ENCODE measurements around the gene HPN. TPM values are rescaled to one million over a fixed set of nuclear protein-coding genes. Genes with fewer than 3 reads are reported as not detected.

The HPN gene
- total and polyA plus RNA-seq, 2 experiments from 2014 or later: 21.3 to 36.2 TPM

GRCh38 chr19:35042056-35042730 lies 672 bp downstream of the HPN start:
- TF ChIP-seq, protein P1, sequence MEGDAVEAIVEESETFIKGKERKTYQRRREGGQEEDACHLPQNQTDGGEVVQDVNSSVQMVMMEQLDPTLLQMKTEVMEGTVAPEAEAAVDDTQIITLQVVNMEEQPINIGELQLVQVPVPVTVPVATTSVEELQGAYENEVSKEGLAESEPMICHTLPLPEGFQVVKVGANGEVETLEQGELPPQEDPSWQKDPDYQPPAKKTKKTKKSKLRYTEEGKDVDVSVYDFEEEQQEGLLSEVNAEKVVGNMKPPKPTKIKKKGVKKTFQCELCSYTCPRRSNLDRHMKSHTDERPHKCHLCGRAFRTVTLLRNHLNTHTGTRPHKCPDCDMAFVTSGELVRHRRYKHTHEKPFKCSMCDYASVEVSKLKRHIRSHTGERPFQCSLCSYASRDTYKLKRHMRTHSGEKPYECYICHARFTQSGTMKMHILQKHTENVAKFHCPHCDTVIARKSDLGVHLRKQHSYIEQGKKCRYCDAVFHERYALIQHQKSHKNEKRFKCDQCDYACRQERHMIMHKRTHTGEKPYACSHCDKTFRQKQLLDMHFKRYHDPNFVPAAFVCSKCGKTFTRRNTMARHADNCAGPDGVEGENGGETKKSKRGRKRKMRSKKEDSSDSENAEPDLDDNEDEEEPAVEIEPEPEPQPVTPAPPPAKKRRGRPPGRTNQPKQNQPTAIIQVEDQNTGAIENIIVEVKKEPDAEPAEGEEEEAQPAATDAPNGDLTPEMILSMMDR (IDR thresholded peaks at IDR 0.05; ENCODE audit: low read depth, low read length): no peak
- Histone ChIP-seq H3K9me3 (ENCODE audit: low read depth) (no peaks in the 10 kb centered on the region), H3K27me3 (no peaks in the 10 kb centered on the region), H3K36me3 (no peaks in the 10 kb centered on the region), H3K27ac (no peak overlapping the region), H3K4me1 (ENCODE audit: low read depth) (peaks cover 20% of the 10 kb centered on the region), H3K4me3 (no peak overlapping the region)
- DNase-seq (ENCODE audit: low read depth in 1 of 2, low spot score in 1 of 2): no peak

- H3K9me3 ChIP-seq (ENCODE audit: low read depth): no peaks in the 10 kb centered on the region
- H3K27ac ChIP-seq: no peak overlapping the region
- TF ChIP-seq, protein P1 (IDR thresholded peaks at IDR 0.05; ENCODE audit: low read depth, low read length): no peak
- H3K4me1 ChIP-seq (ENCODE audit: low read depth): peaks cover 20% of the 10 kb centered on the region
- no peak for DNase-seq (ENCODE audit: low read depth in 1 of 2, low spot score in 1 of 2)
- no peaks in the 10 kb centered on the region for H3K27me3 ChIP-seq
- no peak overlapping the region for H3K4me3 ChIP-seq
- no peaks in the 10 kb centered on the region for H3K36me3 ChIP-seq
Observed at GRCh38 chr19:35042954-35043604, 1.6 kb downstream of the HPN start.

- H3K4me3 ChIP-seq: no peak overlapping the region
- TF ChIP-seq, protein P1 (IDR thresholded peaks at IDR 0.05; ENCODE audit: low read depth, low read length): no peak
- H3K27ac ChIP-seq: no peak overlapping the region
- H3K36me3 ChIP-seq: no peaks in the 10 kb centered on the region
- no peaks in the 10 kb centered on the region for H3K9me3 ChIP-seq (ENCODE audit: low read depth)
- H3K27me3 ChIP-seq: no peaks in the 10 kb centered on the region
- H3K4me1 ChIP-seq (ENCODE audit: low read depth): peaks cover 20% of the 10 kb centered on the region
- no peak for DNase-seq (ENCODE audit: low read depth in 1 of 2, low spot score in 1 of 2)
Observed at GRCh38 chr19:35043906-35044305, 2.4 kb downstream of the HPN start.

- DNase-seq (ENCODE audit: low read depth in 1 of 2, low spot score in 1 of 2): peak; percentile 49 to 66
- peaks cover 20% of the 10 kb centered on the region for H3K4me1 ChIP-seq (ENCODE audit: low read depth)
- H3K36me3 ChIP-seq: no peaks in the 10 kb centered on the region
Observed at GRCh38 chr19:35044317-35045117, 3.0 kb downstream of the HPN start.

GRCh38 chr19:35045667-35046300 lies 4.3 kb downstream of the HPN start:
- TF ChIP-seq, protein P1 (IDR thresholded peaks at IDR 0.05; ENCODE audit: low read depth, low read length): peak; percentile 39
- Histone ChIP-seq H3K36me3 (no peaks in the 10 kb centered on the region), H3K27me3 (no peaks in the 10 kb centered on the region), H3K27ac (no peak overlapping the region), H3K4me3 (no peak overlapping the region), H3K9me3 (ENCODE audit: low read depth) (no peaks in the 10 kb centered on the region), H3K4me1 (ENCODE audit: low read depth) (peaks cover 15% of the 10 kb centered on the region)
- DNase-seq (ENCODE audit: low read depth in 1 of 2, low spot score in 1 of 2): peak in 1 of 2 donors; percentile 42

More at GRCh38 chr19:35044317-35045117, 3.0 kb downstream of the HPN start:
- no peaks in the 10 kb centered on the region for H3K27me3 ChIP-seq
- no peak overlapping the region for H3K4me3 ChIP-seq
- no peak overlapping the region for H3K27ac ChIP-seq
- TF ChIP-seq, protein P1 (IDR thresholded peaks at IDR 0.05; ENCODE audit: low read depth, low read length): peak; percentile 99
- no peaks in the 10 kb centered on the region for H3K9me3 ChIP-seq (ENCODE audit: low read depth)

All from cardiac muscle cell (in vitro differentiated cells and primary cell).